CD1c-positive myeloid dendritic cell (primary cell): Measurements from ENCODE around the gene PSEN1.

Source experiments
- DNase-seq: peaks from one replicate; pipeline ENCODE4 v3.0.0-alpha.2; 2016; ENCODE audit errors: extremely low spot score

PSEN1 gene

GRCh38 chr14:73217411-73217810 is 81.1 kb downstream of the PSEN1 start:
- DNase-seq: no peak

- DNase-seq: no peak
Measured at GRCh38 chr14:73220061-73220460, 83.8 kb downstream of the PSEN1 start.

GRCh38 chr14:73220634-73221033 is 84.3 kb downstream of the PSEN1 start:
- no peak for DNase-seq

GRCh38 chr14:73221945-73222344 is 85.6 kb downstream of the PSEN1 start:
- DNase-seq: peak; percentile 56

GRCh38 chr14:73223049-73223448 is 86.7 kb downstream of the PSEN1 start:
- no peak for DNase-seq

- DNase-seq: no peak
Measured at GRCh38 chr14:73225496-73225895, 89.2 kb downstream of the PSEN1 start.

- peak; percentile 33 for DNase-seq
Measured at GRCh38 chr14:73227812-73228781, 91.8 kb downstream of the PSEN1 start.

GRCh38 chr14:73230051-73230450 is 93.7 kb downstream of the PSEN1 start:
- DNase-seq: no peak

- DNase-seq: no peak
Measured at GRCh38 chr14:73231981-73232851, 95.9 kb downstream of the PSEN1 start.

GRCh38 chr14:73232984-73233383 is 96.7 kb downstream of the PSEN1 start:
- no peak for DNase-seq

- DNase-seq: no peak
Measured at GRCh38 chr14:73233564-73233963, 97.3 kb downstream of the PSEN1 start.

GRCh38 chr14:73234029-73234428 is 97.7 kb downstream of the PSEN1 start:
- no peak for DNase-seq

GRCh38 chr14:73234586-73235394 is 98.5 kb downstream of the PSEN1 start:
- DNase-seq: no peak

GRCh38 chr14:73235531-73236155 is 99.3 kb downstream of the PSEN1 start:
- no peak for DNase-seq

- no peak for DNase-seq
Measured at GRCh38 chr14:73236157-73236556, 99.8 kb downstream of the PSEN1 start.

- no peak for DNase-seq
Measured at GRCh38 chr14:73236752-73237218, 100.5 kb downstream of the PSEN1 start.

- DNase-seq: peak; percentile 70
Measured at GRCh38 chr14:73237219-73237785, 101.0 kb downstream of the PSEN1 start, which contains the start of gene PAPLN. Gene PAPLN, plus strand, starts transcription at chr14:73237506. Its CDS starts 2,273 bp downstream, at chr14:73239779.

GRCh38 chr14:73237786-73238423 is 101.6 kb downstream of the PSEN1 start:
- no peak for DNase-seq

- no peak for DNase-seq
Measured at GRCh38 chr14:73238424-73238852, 102.1 kb downstream of the PSEN1 start.

- DNase-seq: no peak
Measured at GRCh38 chr14:73238941-73239340, 102.6 kb downstream of the PSEN1 start.
